ENCODE data around the gene PKMYT1.

The PKMYT1 gene

GRCh38 chr16:2980227-2981176 is at the start of gene PKMYT1:
PKMYT1 (minus strand) TSS chr16:2980446; CDS start chr16:2979657, 789 bp downstream.
- peak; percentile 87 to 96 for DNase-seq (ENCODE audit: low read depth in 1 of 2, low spot score in 1 of 2)

GRCh38 chr16:3029491-3030221 is 49.4 kb upstream of the PKMYT1 start:
- DNase-seq (ENCODE audit: low read depth in 1 of 2, low spot score in 1 of 2) = no peak

GRCh38 chr16:3028716-3029319 is 48.6 kb upstream of the PKMYT1 start:
- DNase-seq (ENCODE audit: low read depth in 1 of 2, low spot score in 1 of 2) = no peak

- peak; percentile 80 to 83 for DNase-seq (ENCODE audit: low read depth in 1 of 2, low spot score in 1 of 2)
These were observed 47.9 kb upstream of the PKMYT1 start for GRCh38 chr16:3027983-3028715.

GRCh38 chr16:3027489-3027795 is 47.2 kb upstream of the PKMYT1 start:
- no peak for DNase-seq (ENCODE audit: low read depth in 1 of 2, low spot score in 1 of 2)

- DNase-seq (ENCODE audit: low read depth in 1 of 2, low spot score in 1 of 2) = no peak
These were observed 46.6 kb upstream of the PKMYT1 start for GRCh38 chr16:3026609-3027488.

- no peak for DNase-seq (ENCODE audit: low read depth in 1 of 2, low spot score in 1 of 2)
These were observed 45.7 kb upstream of the PKMYT1 start for GRCh38 chr16:3026003-3026378.

GRCh38 chr16:3025032-3026002 is 45.1 kb upstream of the PKMYT1 start:
- no peak for DNase-seq (ENCODE audit: low read depth in 1 of 2, low spot score in 1 of 2)

GRCh38 chr16:3023669-3024478 is 43.6 kb upstream of the PKMYT1 start, which contains the start of the genes HCFC1R1 and THOC6:
HCFC1R1 (minus strand) TSS chr16:3023942; CDS start chr16:3023941, 1 bp downstream.
THOC6 (plus strand) TSS chr16:3024035; CDS start chr16:3024327, 292 bp downstream.
- peak; percentile 92 to 94 for DNase-seq (ENCODE audit: low read depth in 1 of 2, low spot score in 1 of 2)

GRCh38 chr16:3023415-3023668 is 43.1 kb upstream of the PKMYT1 start:
- DNase-seq (ENCODE audit: low read depth in 1 of 2, low spot score in 1 of 2) = no peak

GRCh38 chr16:3022684-3023414 is 42.6 kb upstream of the PKMYT1 start:
- DNase-seq (ENCODE audit: low read depth in 1 of 2, low spot score in 1 of 2) = no peak

- peak; percentile 70 to 80 for DNase-seq (ENCODE audit: low read depth in 1 of 2, low spot score in 1 of 2)
These were observed 42.0 kb upstream of the PKMYT1 start for GRCh38 chr16:3022208-3022683.

GRCh38 chr16:3021449-3022207 is 41.4 kb upstream of the PKMYT1 start:
- peak; percentile 50 to 69 for DNase-seq (ENCODE audit: low read depth in 1 of 2, low spot score in 1 of 2)

GRCh38 chr16:3020604-3021448 is 40.6 kb upstream of the PKMYT1 start:
- peak; percentile 33 to 64 for DNase-seq (ENCODE audit: low read depth in 1 of 2, low spot score in 1 of 2)

GRCh38 chr16:3020247-3020603 is 40.0 kb upstream of the PKMYT1 start, which contains the start of gene TNFRSF12A:
TNFRSF12A (plus strand) TSS chr16:3020368; CDS start chr16:3020398, 30 bp downstream.
- peak; percentile 24 to 56 for DNase-seq (ENCODE audit: low read depth in 1 of 2, low spot score in 1 of 2)
